ENCODE measurements around the gene TERT. TPM values are rescaled to one million over a fixed set of nuclear protein-coding genes. Genes with fewer than 3 reads are reported as not detected.

The TERT gene
- total RNA-seq, 4 donors from 2014 or later, result not detected

- in situ Hi-C loops (cut with MboI; ENCODE audit: low pct_ligation_motif_present in 1 of 4, low pct_unique_long_range_greater_than_20kb in 1 of 4, low sequenced_read_pairs in 3 of 4), result no loop called here
- H3K27ac ChIP-seq, result peak overlapping the region; percentile 66 to 75 (median 72)
- intact Hi-C loops (cut with DNase I; ENCODE audit: low total_unique reads), result no loop called here
Observed at GRCh38 chr5:1240496-1241260, 54.2 kb downstream of the TERT start.

GRCh38 chr5:1239505-1240251 is 55.2 kb downstream of the TERT start:
- peak; percentile 16 for TF ChIP-seq POLR2A (IDR thresholded peaks at IDR 0.05)
- TF ChIP-seq POLR2AphosphoS5 (IDR thresholded peaks at IDR 0.05), result peak in 2 of 3 donors; percentile 37 to 71
- no peak for TF ChIP-seq CTCF (IDR thresholded peaks at IDR 0.05)
- Histone ChIP-seq H3K27me3 (peaks cover 10% of the 10 kb centered on the region), H3K4me3 (no peak overlapping the region), H3K27ac (peak overlapping the region; percentile 66 to 75 (median 72)), H3K4me1 (peaks cover 10 to 19% (median 14%) of the 10 kb centered on the region in 4 donors), H3K9me3 (peaks cover 6 to 13% of the 10 kb centered on the region in 2 donors), H3K36me3 (no peaks in the 10 kb centered on the region)
- 38% methylated on average over 22 of the region's 22 CpGs; no CpG with 5 or more reads in 1 of the 2 donors for WGBS, 2 donors (ENCODE audit: low coverage in 1 of 2)
- in situ Hi-C loops (cut with MboI; ENCODE audit: low pct_ligation_motif_present in 1 of 4, low pct_unique_long_range_greater_than_20kb in 1 of 4, low sequenced_read_pairs in 3 of 4) (no loop called here), intact Hi-C loops (cut with DNase I; ENCODE audit: low total_unique reads) (no loop called here)
- peak; percentile 89 for DNase-seq

More at GRCh38 chr5:1240496-1241260, 54.2 kb downstream of the TERT start:
- Histone ChIP-seq H3K4me3 (no peak overlapping the region), H3K4me1 (peaks cover 10 to 19% (median 14%) of the 10 kb centered on the region in 4 donors), H3K9me3 (peaks cover 5 to 8% of the 10 kb centered on the region in 2 donors), H3K36me3 (no peaks in the 10 kb centered on the region), H3K27me3 (peaks cover 20% of the 10 kb centered on the region)
- DNase-seq, result no peak
- 76% methylated on average over 27 of the region's 29 CpGs; no CpG with 5 or more reads in 1 of the 2 donors for WGBS, 2 donors (ENCODE audit: low coverage in 1 of 2)
- TF ChIP-seq CTCF (IDR thresholded peaks at IDR 0.05), result no peak
- TF ChIP-seq POLR2AphosphoS5 (IDR thresholded peaks at IDR 0.05), result no peak
- no peak for TF ChIP-seq EP300 (IDR thresholded peaks at IDR 0.05; ENCODE audit: low read depth)
- TF ChIP-seq POLR2A (IDR thresholded peaks at IDR 0.05), result no peak

- H3K27me3 ChIP-seq, result peaks cover 10% of the 10 kb centered on the region
Observed at GRCh38 chr5:1235838-1236237, 59.0 kb downstream of the TERT start.

More at GRCh38 chr5:1235838-1236237, 59.0 kb downstream of the TERT start:
- Histone ChIP-seq H3K9me3 (peaks cover 6 to 13% of the 10 kb centered on the region in 2 donors), H3K27ac (no peak overlapping the region), H3K4me3 (no peak overlapping the region), H3K4me1 (peaks cover 10 to 19% (median 14%) of the 10 kb centered on the region in 4 donors), H3K36me3 (no peaks in the 10 kb centered on the region)
- intact Hi-C loops (cut with DNase I; ENCODE audit: low total_unique reads) (no loop called here), in situ Hi-C loops (cut with MboI; ENCODE audit: low pct_ligation_motif_present in 1 of 4, low pct_unique_long_range_greater_than_20kb in 1 of 4, low sequenced_read_pairs in 3 of 4) (no loop called here)
- no peak for TF ChIP-seq CTCF (IDR thresholded peaks at IDR 0.05)
- TF ChIP-seq EP300 (IDR thresholded peaks at IDR 0.05; ENCODE audit: low read depth), result no peak
- no peak for TF ChIP-seq POLR2AphosphoS5 (IDR thresholded peaks at IDR 0.05)
- no peak for TF ChIP-seq POLR2A (IDR thresholded peaks at IDR 0.05)
- WGBS, 2 donors (ENCODE audit: low coverage in 1 of 2), result 97% methylated on average over 1 of the region's 1 CpG; no CpG with 5 or more reads in 1 of the 2 donors
- DNase-seq, result no peak
